ENCODE data around the gene EGLN1.

EGLN1 gene

DNA sequence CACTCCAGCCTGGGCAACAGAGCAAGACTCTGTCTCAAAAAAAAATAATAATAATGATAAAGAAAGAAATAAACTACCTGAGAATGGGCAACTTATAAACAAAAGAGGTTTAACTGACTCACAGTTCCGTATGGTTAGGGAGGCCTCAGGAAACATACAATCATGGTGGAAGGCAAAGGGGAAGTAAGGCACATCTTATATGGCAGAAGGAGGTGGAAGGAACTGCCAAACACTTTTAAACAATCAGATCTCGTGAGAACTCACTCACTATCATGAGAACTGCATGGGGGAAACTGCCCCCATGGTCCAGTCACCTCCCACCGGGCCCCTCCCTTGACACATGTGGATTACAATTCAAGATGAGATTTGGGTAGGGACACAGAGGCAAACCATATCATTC, 6.3 kb upstream of the EGLN1 start:
- H3K27ac ChIP-seq = no peak overlapping the region
- no peak overlapping the region for H3K4me3 ChIP-seq
- TF ChIP-seq, protein P1, sequence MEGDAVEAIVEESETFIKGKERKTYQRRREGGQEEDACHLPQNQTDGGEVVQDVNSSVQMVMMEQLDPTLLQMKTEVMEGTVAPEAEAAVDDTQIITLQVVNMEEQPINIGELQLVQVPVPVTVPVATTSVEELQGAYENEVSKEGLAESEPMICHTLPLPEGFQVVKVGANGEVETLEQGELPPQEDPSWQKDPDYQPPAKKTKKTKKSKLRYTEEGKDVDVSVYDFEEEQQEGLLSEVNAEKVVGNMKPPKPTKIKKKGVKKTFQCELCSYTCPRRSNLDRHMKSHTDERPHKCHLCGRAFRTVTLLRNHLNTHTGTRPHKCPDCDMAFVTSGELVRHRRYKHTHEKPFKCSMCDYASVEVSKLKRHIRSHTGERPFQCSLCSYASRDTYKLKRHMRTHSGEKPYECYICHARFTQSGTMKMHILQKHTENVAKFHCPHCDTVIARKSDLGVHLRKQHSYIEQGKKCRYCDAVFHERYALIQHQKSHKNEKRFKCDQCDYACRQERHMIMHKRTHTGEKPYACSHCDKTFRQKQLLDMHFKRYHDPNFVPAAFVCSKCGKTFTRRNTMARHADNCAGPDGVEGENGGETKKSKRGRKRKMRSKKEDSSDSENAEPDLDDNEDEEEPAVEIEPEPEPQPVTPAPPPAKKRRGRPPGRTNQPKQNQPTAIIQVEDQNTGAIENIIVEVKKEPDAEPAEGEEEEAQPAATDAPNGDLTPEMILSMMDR (IDR thresholded peaks at IDR 0.05) = no peak
- DNase-seq (ENCODE audit: low spot score) = no peak

DNA sequence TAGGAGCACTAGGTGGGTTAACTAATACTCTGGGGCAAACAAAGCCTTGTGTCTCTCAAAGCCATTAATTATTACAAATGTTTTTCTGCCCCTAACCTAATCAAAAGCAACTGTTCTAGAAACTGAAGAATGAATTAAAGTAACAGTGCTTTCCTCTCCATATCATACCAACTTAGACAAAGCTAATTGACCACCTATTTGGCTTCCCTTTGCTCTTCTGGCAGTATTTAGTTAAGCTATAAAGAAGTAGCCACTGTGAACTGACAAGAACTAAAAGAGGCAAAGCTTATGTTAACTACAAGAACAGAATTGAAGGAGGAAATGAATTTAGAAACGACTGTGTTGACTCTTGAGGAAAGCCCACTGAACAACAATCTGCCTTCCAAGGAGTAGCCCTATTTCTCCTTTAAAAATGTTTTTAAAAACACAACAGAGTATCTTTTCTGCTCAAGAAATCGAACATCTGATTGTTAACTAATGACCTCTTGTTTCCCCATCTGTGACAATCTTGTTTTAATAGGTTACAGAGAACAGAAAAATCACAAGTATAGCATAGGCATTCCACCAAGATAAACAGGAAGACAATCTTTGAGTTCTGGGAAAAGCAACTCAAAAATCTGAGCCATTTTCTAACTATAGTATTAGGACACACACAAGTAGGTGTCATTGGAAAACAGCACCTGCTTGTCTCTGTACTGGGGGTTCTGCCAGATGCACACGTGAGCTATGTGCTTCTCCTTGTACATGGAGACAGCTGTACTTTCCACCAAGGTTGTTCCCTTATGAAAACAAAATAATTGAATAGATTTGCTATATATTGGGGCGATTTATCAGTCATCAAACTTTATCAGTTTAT, 3.1 kb upstream of the EGLN1 start:
- H3K27ac ChIP-seq = no peak overlapping the region
- DNase-seq (ENCODE audit: low spot score) = no peak
- H3K4me3 ChIP-seq = no peak overlapping the region
- TF ChIP-seq, protein P1 (IDR thresholded peaks at IDR 0.05) = no peak

DNA sequence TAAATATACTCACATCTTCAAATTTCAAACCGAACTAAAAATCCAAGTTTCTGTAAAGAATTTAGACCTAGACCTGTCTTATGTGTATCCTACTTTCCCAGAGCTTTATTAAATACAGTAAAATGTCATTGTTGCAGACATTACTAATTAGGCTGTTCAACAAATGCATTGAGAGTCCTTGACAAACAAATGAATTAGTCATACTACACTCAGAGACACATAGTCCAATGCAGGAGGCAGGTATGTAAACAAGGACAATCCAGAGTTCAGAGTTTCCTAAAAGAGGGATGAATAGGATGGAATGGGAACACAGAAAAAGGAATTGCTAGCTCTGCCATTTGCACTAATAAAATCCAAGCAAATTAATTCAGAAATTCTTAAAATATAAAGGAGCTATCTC, 1.6 kb upstream of the EGLN1 start:
- Histone ChIP-seq H3K27ac (no peak overlapping the region), H3K4me3 (no peak overlapping the region)
- TF ChIP-seq, protein P1 (IDR thresholded peaks at IDR 0.05) = no peak
- no peak for DNase-seq (ENCODE audit: low spot score)

GRCh38 chr1:231422798-231423309, 767 bp upstream of the EGLN1 start:
- DNase-seq (ENCODE audit: low spot score) = no peak
- peak overlapping the region; percentile 98 to 99 for H3K27ac ChIP-seq
- TF ChIP-seq, protein P1 (IDR thresholded peaks at IDR 0.05) = no peak
- H3K4me3 ChIP-seq = peak overlapping the region; percentile 93

DNA sequence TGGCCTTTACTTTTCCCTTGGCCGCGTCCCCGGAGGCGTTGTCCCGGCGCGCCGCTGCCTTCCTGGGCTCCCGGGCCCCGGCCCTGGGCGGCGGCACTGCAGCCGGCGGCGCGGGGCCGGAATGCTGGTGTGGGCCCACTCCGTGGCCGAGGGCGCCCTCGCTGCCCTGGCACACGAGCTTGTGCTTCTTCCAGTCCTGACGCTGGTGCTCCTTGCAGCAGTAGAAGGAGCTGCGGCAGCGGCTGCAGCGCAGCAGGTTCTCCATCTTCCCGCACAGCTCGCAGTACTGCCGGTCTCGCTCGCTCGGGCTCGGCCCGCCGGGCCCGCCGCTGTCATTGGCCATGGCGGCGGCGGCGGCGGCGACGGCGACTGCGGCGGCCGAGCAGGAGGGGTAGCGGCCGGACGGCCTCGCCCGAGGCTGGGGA, 529 bp downstream of the EGLN1 start:
- TF ChIP-seq, protein P1 (IDR thresholded peaks at IDR 0.05) = no peak
- DNase-seq (ENCODE audit: low spot score) = no peak
- Histone ChIP-seq H3K27ac (peak overlapping the region; percentile 98 to 99), H3K4me3 (peak overlapping the region; percentile 93)

DNA sequence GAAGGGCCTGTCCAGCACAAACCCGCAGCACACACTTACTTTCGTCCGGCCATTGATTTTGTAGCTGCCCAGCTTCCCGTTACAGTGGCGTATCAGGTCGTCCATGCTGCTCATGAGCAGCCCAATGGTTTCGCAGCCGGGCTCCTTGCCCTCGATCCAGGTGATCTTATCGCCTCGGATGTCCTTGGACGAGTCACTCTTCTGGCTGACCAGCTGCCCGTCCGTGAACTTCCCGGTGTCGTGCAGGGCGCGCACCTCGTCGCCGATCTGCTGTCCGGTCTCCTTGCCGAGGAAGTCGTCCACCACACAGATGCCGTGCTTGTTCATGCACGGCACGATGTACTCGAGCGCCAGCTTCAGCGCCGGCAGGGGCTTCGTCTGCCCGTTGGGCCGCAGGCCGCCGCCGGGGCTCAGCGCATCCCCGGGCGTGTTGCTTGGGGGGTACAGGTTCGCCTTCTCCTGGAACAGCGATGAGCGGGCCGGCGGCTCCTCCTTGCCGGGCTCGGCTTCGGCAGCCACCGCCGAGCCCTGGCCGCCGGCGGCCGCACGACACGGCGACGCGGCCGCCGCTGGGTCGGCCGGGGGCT, 1.0 kb downstream of the EGLN1 start:
- Histone ChIP-seq H3K4me3 (peak overlapping the region; percentile 93), H3K27ac (peak overlapping the region; percentile 98 to 99)
- TF ChIP-seq, protein P1 (IDR thresholded peaks at IDR 0.05) = no peak
- DNase-seq (ENCODE audit: low spot score) = peak; percentile 79

Data from coronary artery (tissue), 2 donors.